IPS DF 6.9 (cell line): ENCODE data around the gene FGFR3.
"Not testable (repeated sequence)": the region's sequence is repeated elsewhere in the genome, so short reads cannot be mapped to it uniquely, and the experiment has no call there.

Source experiments
- DNase-seq: peaks from one replicate; pipeline ENCODE4 v3.0.0-alpha.2; 2013; ENCODE audit warnings: low read depth, low spot score
- H3K27ac ChIP-seq: one replicate; pipeline ENCODE4 v1.5.1; 2013; ENCODE audit warnings: low read length, control low read depth
- H3K27me3 ChIP-seq: 2 replicates; pipeline ENCODE4 v1.6.1; 2013; ENCODE audit warnings: mild to moderate bottlenecking, low read length; ENCODE audit not compliant: control insufficient read depth, insufficient read depth
- H3K36me3 ChIP-seq: 2 replicates; pipeline ENCODE4 v1.6.1; 2013; ENCODE audit warnings: low read length; ENCODE audit not compliant: control insufficient read depth, insufficient read depth
- H3K4me1 ChIP-seq: 2 replicates; pipeline ENCODE4 v1.6.1; 2013; ENCODE audit warnings: low read length; ENCODE audit not compliant: control insufficient read depth, insufficient read depth
- H3K4me3 ChIP-seq: 2 replicates; pipeline ENCODE4 v1.5.1; 2013; ENCODE audit warnings: mild to moderate bottlenecking, low read length
- H3K9me3 ChIP-seq: 2 replicates; pipeline ENCODE4 v1.6.1; 2013; ENCODE audit warnings: low read length, inconsistent platforms; ENCODE audit not compliant: control insufficient read depth, insufficient read depth
- WGBS: extraction: QIAGEN DNeasy Blood & Tissue Kit; methylation state at CpG from one replicate; pipeline ENCODE4 v1.1.7; 2013; ENCODE audit warnings: mixed read lengths, missing lambda C conversion rate; ENCODE audit not compliant: insufficient read length, insufficient coverage; 5-methylcytosine and 5-hydroxymethylcytosine counted together

Gene FGFR3

GRCh38 chr4:1843852-1844251, 50.8 kb downstream of the FGFR3 start:
- Histone ChIP-seq H3K27me3 (no peaks in the 10 kb centered on the region), H3K4me3 (no peak overlapping the region), H3K9me3 (no peaks in the 10 kb centered on the region), H3K36me3 (peaks cover 11% of the 10 kb centered on the region), H3K4me1 (no peaks in the 10 kb centered on the region), H3K27ac (no peak overlapping the region)
- no peak for DNase-seq
- no CpG with 5 or more reads among the region's 10 CpGs for WGBS

DNA sequence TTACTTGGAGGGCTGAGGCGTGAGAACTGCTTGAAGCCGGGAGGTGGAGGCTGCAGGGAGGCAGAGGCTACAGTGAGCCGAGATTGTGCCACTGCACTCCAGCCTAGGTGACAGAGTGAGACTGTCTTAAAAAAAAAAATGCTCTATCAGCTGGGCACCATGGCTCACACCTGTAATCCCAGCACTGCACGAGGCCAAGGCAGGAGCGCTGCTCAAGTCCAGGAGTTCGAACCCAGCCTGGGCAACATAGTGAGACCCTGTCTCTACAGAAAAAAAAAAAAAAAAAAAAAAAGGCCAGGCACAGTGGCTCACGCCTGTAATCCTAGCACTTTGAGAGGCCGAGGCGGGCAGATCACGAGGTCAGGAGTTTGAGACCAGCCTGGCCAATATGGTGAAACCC, 51.5 kb downstream of the FGFR3 start:
- H3K27me3 ChIP-seq, DNase-seq, H3K36me3 ChIP-seq, H3K9me3 ChIP-seq, H3K4me1 ChIP-seq, H3K4me3 ChIP-seq, H3K27ac ChIP-seq: not testable (repeated sequence)
- no CpG with 5 or more reads among the region's 10 CpGs for WGBS

- no peaks in the 10 kb centered on the region for H3K4me1 ChIP-seq
- no CpG with 5 or more reads among the region's 2 CpGs for whole genome bisulfite sequencing
These were observed 53.5 kb downstream of the FGFR3 start for GRCh38 chr4:1846580-1846979.

GRCh38 chr4:1850276-1850675, 57.2 kb downstream of the FGFR3 start:
- no peak for DNase-seq
- no peak overlapping the region; the same call in 1 of the 2 replicates for H3K4me3 ChIP-seq
- H3K4me1 ChIP-seq, result no peaks in the 10 kb centered on the region
- no peaks in the 10 kb centered on the region for H3K27me3 ChIP-seq
- H3K36me3 ChIP-seq, result no peaks in the 10 kb centered on the region
- no CpG with 5 or more reads among the region's 10 CpGs for WGBS
- H3K9me3 ChIP-seq, result no peaks in the 10 kb centered on the region
- H3K27ac ChIP-seq, result no peak overlapping the region

More at GRCh38 chr4:1846580-1846979, 53.5 kb downstream of the FGFR3 start:
- H3K27me3 ChIP-seq, result no peaks in the 10 kb centered on the region
- H3K27ac ChIP-seq, result no peak overlapping the region
- DNase-seq, result no peak
- no peaks in the 10 kb centered on the region for H3K9me3 ChIP-seq
- H3K4me3 ChIP-seq, result no peak overlapping the region
- H3K36me3 ChIP-seq, result peaks cover 3% of the 10 kb centered on the region; the same call in 1 of the 2 replicates

- H3K9me3 ChIP-seq, result no peaks in the 10 kb centered on the region
- no peaks in the 10 kb centered on the region for H3K27me3 ChIP-seq
- H3K36me3 ChIP-seq, result no peaks in the 10 kb centered on the region
- H3K4me3 ChIP-seq, result no peak overlapping the region
- no peak for DNase-seq
- no peak overlapping the region for H3K27ac ChIP-seq
- H3K4me1 ChIP-seq, result no peaks in the 10 kb centered on the region
- WGBS, result no CpG with 5 or more reads among the region's 11 CpGs
These were observed 58.1 kb downstream of the FGFR3 start for GRCh38 chr4:1851160-1851559.

DNA sequence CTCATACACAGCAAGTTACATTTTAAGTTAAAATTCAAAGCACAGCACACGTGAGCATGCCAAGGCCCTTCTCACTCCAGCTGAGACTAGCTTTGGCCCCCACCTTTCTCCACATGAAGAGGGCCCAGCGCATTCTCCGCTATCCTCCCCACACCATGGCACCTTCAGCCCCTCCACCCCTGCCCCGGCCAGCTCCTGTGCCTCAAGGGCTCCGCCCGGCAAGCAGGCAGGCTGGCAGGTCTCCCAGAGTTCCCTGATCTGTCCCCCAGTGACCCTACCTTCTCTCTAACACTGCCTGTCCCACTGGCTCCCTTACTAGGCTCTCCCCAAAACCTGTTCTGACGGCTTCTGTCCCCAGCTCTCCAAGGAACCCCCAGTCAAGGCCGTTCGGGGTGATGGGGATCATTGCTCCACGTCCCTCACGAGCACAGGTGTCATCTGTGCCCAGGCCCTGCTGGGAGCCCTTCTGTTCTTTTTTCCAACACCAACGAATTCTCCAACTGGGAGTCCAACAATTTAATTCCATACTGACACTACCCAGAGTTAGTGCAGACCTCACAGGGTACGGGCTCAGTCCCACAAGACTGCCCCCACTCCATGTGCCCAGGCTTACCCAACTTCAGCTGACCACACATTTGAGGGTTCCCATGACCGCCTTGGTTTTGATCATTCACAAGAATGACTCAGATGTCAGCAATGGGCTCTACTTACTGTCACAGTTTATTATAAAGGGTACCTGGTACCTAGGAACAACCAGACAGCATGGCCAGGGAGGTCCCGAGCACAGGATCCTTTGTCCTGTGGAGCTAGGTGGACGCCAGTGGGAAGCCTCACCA, 58.7 kb downstream of the FGFR3 start:
- Histone ChIP-seq H3K27ac (no peak overlapping the region), H3K4me3 (no peak overlapping the region), H3K4me1 (no peaks in the 10 kb centered on the region), H3K36me3 (no peaks in the 10 kb centered on the region), H3K27me3 (peaks cover 1% of the 10 kb centered on the region; the same call in 1 of the 2 replicates), H3K9me3 (no peaks in the 10 kb centered on the region)
- WGBS, result no CpG with 5 or more reads among the region's 16 CpGs
- DNase-seq, result no peak

DNA sequence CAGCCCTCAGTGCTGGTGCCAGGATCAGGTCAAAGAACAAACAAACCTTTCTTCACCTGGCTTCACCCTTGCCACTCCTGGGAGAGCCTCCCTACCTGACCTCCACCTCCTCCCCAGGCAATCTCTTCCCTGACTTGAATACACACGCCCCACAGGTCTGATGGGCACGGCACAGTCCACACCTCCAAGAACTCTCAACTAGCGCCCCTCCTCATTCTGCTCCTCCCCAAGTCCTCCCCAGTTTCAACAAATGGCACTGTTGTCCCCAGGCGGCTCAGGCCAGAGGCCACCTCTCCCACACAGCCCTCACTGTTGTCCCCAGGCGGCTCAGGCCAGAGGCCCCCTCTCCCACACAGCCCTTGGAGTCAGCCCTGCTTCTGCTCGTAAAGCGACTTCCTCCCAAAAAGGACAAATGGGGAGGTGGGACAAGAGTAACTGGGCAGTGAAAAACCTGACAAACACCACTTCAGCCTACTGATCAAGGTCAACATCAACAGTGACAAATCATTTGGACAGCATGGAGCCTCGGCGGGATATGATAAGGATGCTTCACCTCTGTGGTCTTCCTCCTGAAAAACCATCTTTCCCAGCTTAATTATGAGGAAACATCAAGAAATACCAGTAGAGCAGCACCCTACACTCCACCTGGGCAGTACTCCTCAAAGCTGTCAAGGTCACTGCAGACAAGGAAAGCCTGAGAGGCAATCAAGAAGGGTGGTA, 60.0 kb downstream of the FGFR3 start:
- DNase-seq, result no peak
- H3K4me3 ChIP-seq, result no peak overlapping the region
- no CpG with 5 or more reads among the region's 9 CpGs for WGBS

DNA sequence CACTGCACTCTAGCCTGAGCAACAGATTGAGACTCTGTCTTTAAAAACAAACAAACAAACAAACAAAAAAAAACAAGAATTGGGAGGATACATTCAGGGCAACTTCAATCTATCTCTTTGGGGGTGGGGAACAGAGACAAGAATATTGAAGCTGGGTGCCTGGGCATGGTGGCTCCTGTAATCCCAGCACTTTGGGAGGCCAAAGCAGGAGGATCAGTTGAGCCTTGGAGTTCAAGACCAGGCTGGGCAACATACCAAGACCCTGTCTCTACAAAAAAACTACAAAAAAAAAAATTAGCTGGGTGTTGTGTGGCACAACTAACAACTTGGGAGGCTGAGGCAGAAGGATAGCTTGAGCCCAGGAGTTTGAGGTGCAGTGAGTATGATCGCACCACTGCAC, 61.7 kb downstream of the FGFR3 start:
- WGBS, result no CpG with 5 or more reads among the region's 1 CpG
- 0 out of 2 replicates have a peak, but pooled peaks cover 2% of the 10 kb centered on the region for H3K4me1 ChIP-seq

More for the DNA sequence above, 60.0 kb downstream of the FGFR3 start:
- H3K4me1 ChIP-seq, result 0 out of 2 replicates have a peak, but pooled peaks cover 2% of the 10 kb centered on the region
- no peak overlapping the region for H3K27ac ChIP-seq
- H3K27me3 ChIP-seq, result peaks cover 14% of the 10 kb centered on the region
- H3K9me3 ChIP-seq, result no peaks in the 10 kb centered on the region
- H3K36me3 ChIP-seq, result no peaks in the 10 kb centered on the region

DNA sequence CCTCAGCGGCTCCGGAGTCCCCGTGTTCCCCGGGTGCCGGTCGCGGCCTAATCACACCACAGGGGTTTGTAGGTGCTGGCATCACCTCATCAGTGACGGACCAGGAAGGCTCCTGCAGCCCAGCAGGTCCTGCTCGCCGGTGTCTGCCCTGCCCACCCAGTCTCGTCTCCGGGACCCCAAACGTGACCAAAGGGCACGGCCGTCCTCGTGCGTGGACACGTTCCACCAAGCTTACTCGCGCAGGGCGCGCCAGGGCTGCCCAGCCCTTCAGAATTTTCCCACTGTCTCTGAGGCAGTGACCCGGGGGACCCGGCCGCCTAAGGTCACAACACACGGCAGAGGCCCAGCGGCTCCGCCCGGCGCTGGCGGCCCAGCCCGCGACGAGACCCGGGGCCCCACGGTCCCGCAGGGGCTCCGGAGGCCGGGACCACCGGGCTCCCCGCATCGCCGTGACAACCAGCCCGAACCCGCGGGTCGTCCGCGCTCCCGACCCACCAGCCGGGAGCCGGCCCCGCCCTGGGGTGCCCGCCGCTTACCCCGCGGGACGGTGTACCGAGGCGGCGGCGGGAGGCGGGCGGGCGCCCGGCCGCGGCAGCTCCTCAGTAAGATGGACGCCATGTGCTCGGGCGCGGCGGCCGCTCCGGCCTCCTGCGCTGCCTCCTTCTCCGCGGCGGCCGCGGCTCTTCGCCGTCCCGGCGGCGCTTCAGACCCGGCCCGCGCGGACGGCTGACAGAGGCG, 62.4 kb downstream of the FGFR3 start:
- H3K27ac ChIP-seq, result no peak overlapping the region
- DNase-seq, result no peak
- no peaks in the 10 kb centered on the region for H3K9me3 ChIP-seq
- H3K36me3 ChIP-seq, result no peaks in the 10 kb centered on the region
- no CpG with 5 or more reads among the region's 92 CpGs for WGBS
- H3K4me1 ChIP-seq, result 0 out of 2 replicates have a peak, but pooled peaks cover 2% of the 10 kb centered on the region
- peak overlapping the region; percentile 78 for H3K4me3 ChIP-seq
- H3K27me3 ChIP-seq, result peaks cover 34% of the 10 kb centered on the region

More for the DNA sequence above, 61.7 kb downstream of the FGFR3 start:
- Histone ChIP-seq H3K27me3 (peaks cover 29% of the 10 kb centered on the region), H3K4me3 (no peak overlapping the region), H3K9me3 (no peaks in the 10 kb centered on the region), H3K36me3 (no peaks in the 10 kb centered on the region), H3K27ac (no peak overlapping the region)
- no peak for DNase-seq
